ENCODE results near the gene SLC34A3.

Gene SLC34A3

GRCh38 chr9:137276473-137277328, 46.0 kb downstream of the SLC34A3 start:
- Histone ChIP-seq H3K4me3 (replicated peaks; ENCODE audit: low read depth, low read length) (peak overlapping the region; percentile 72), H3K36me3 (ENCODE audit: control insufficient read depth, insufficient read depth, low read length) (peaks cover 23% of the 10 kb centered on the region), H3K27me3 (replicated peaks; ENCODE audit: control insufficient read depth, insufficient read depth, low read length) (no peaks in the 10 kb centered on the region)
- no peak for TF ChIP-seq CTCF (IDR thresholded peaks at IDR 0.05; ENCODE audit: insufficient read depth, low read length, poor library complexity, severe bottlenecking)
- peak; percentile 48 for DNase-seq (ENCODE audit: extremely low read depth, insufficient read length)

- TF ChIP-seq CTCF (IDR thresholded peaks at IDR 0.05; ENCODE audit: insufficient read depth, low read length, poor library complexity, severe bottlenecking): peak; percentile 41
- Histone ChIP-seq H3K36me3 (ENCODE audit: control insufficient read depth, insufficient read depth, low read length) (peaks cover 19% of the 10 kb centered on the region), H3K27me3 (replicated peaks; ENCODE audit: control insufficient read depth, insufficient read depth, low read length) (no peaks in the 10 kb centered on the region), H3K4me3 (replicated peaks; ENCODE audit: low read depth, low read length) (peak within 1 kb of the TSS; percentile 72)
- DNase-seq (ENCODE audit: extremely low read depth, insufficient read length): peak; percentile 85
Measured at GRCh38 chr9:137277329-137278041, 46.8 kb downstream of the SLC34A3 start, which contains the start of gene TOR4A. TOR4A (plus strand) TSS chr9:137277726; CDS start chr9:137278690, 964 bp downstream.

- Histone ChIP-seq H3K4me3 (replicated peaks; ENCODE audit: low read depth, low read length) (peak overlapping the region; percentile 72), H3K36me3 (ENCODE audit: control insufficient read depth, insufficient read depth, low read length) (peaks cover 16% of the 10 kb centered on the region), H3K27me3 (replicated peaks; ENCODE audit: control insufficient read depth, insufficient read depth, low read length) (no peaks in the 10 kb centered on the region)
- peak; percentile 39 for DNase-seq (ENCODE audit: extremely low read depth, insufficient read length)
- no peak for TF ChIP-seq CTCF (IDR thresholded peaks at IDR 0.05; ENCODE audit: insufficient read depth, low read length, poor library complexity, severe bottlenecking)
Measured at GRCh38 chr9:137278061-137278701, 47.5 kb downstream of the SLC34A3 start.

GRCh38 chr9:137278721-137279711, 48.3 kb downstream of the SLC34A3 start:
- no peak for TF ChIP-seq CTCF (IDR thresholded peaks at IDR 0.05; ENCODE audit: insufficient read depth, low read length, poor library complexity, severe bottlenecking)
- peak overlapping the region; percentile 72 for H3K4me3 ChIP-seq (replicated peaks; ENCODE audit: low read depth, low read length)
- H3K27me3 ChIP-seq (replicated peaks; ENCODE audit: control insufficient read depth, insufficient read depth, low read length): no peaks in the 10 kb centered on the region
- peaks cover 14% of the 10 kb centered on the region for H3K36me3 ChIP-seq (ENCODE audit: control insufficient read depth, insufficient read depth, low read length)
- DNase-seq (ENCODE audit: extremely low read depth, insufficient read length): peak; percentile 18
